ENCODE data around the gene PTPN3.

The PTPN3 gene

DNA sequence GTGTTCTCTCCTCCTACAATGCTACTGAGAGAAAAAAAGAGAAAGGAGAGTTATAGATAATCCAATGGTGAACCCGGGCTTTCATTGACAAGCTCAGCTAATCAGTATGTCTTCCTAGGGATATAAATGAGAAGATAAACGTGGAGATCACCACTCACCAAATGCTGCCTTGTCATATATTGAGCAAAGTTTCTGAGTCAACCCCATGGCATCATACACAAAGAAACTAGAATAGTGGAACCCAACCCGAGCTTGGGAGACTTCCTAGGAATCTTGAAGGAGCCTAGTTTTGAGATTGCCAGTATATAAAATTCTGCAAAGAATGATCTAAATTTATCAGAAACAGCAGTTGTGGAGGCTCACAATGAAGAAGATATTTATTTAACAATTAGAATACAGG is 47.8 kb downstream of the PTPN3 start:
- no peak for DNase-seq

- no peak for DNase-seq
These were observed 48.9 kb downstream of the PTPN3 start for GRCh38 chr9:109449036-109449798.

DNA sequence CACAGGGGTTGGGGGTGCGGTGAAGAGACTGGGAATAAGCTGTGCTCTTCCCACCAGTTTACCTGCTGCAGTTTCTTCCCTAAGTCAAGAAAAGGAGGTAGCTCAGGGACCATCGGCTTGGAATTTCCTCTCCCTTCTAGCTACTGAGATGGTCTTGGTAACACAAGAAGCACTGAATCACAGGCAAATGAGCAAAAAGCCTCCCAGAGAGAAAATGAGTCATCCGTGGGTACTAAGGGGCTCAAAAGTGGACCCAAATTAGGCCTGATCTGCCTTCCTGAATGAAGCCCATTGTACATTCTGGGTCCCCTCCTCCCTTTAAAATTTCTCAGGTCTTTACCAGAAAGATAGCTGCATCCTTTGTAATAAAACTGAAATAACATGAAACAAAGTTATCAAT is 49.9 kb downstream of the PTPN3 start:
- DNase-seq: no peak

DNA sequence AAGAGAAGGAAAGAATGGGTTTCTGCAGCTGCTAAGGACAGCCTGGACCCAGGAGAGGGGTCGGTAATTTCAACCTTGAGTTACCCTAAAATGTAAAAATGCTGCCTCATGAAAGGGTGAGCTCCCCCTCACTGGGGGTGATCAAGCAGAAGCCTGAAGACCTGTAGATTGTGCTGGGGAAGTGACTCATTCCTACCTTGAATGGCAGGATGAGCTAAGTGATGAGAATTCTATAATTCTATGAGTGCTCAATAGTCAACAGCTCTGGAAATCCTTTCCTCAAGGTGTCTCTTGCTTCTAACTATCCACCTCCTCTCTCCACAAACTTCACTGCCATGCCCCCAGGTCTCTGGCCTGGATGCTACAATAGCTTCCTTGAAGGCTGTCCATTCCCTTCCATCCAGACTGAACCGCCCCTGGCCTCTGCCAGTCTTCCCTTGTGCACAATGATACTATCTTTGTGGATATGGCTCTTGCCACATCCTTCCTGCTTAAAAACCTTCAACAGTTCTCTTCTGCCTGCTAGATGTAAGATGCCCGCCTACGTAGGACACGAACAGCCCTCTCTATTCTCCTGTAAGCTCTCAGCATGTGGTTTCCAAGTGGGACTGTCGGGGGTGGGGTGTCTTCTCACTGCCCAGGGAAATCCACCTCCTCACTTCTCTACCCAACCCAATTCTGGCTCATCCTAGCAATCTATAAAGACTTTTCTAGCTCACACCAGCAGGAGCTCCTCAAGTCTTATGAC is 50.6 kb downstream of the PTPN3 start:
- DNase-seq: peak; percentile 13

- no peak for DNase-seq
These were observed 53.3 kb downstream of the PTPN3 start for GRCh38 chr9:109444771-109445320.

DNA sequence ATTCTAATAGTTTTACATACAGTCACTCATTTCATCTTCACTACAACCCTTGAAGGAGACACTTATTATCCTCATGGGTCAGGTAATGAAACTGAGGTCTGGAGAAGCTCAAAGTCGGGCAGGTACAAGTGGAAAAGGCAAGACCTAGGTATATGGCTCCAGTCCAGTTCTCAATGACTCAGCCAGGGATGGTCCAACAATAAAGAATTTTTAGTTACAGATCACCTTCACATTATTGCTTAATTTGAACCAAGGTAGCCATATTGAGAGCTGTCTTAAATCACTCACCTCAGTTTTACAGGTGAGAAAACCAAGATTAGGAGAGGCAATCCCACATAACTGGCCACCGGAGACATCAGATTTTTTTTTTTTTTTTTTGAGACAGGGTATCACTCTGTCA is 55.4 kb downstream of the PTPN3 start:
- DNase-seq: no peak

GRCh38 chr9:109441296-109441695 is 56.8 kb downstream of the PTPN3 start:
- no peak for DNase-seq

- DNase-seq: peak; percentile 86
These were observed 57.3 kb downstream of the PTPN3 start for GRCh38 chr9:109440797-109441287.

DNA sequence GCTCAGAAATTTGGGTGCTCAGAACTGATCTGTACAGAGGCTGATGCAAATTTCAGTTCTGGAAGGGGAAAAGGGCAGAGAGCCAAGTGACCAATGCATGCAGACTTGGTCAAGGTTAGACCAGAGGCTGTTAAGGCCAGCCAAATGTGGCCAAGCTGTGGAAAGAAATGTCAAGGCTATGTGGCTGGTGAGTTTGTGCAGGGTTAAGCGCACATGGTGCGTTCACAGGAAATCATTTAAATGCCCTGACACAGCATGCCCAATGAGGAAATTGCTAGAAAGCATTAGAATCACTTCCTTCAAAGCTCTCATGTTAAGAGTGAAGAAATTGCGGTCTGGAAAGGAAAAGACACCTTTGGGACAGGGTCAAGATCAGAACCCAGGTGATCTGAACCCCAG is 58.0 kb downstream of the PTPN3 start:
- DNase-seq: peak; percentile 8

DNA sequence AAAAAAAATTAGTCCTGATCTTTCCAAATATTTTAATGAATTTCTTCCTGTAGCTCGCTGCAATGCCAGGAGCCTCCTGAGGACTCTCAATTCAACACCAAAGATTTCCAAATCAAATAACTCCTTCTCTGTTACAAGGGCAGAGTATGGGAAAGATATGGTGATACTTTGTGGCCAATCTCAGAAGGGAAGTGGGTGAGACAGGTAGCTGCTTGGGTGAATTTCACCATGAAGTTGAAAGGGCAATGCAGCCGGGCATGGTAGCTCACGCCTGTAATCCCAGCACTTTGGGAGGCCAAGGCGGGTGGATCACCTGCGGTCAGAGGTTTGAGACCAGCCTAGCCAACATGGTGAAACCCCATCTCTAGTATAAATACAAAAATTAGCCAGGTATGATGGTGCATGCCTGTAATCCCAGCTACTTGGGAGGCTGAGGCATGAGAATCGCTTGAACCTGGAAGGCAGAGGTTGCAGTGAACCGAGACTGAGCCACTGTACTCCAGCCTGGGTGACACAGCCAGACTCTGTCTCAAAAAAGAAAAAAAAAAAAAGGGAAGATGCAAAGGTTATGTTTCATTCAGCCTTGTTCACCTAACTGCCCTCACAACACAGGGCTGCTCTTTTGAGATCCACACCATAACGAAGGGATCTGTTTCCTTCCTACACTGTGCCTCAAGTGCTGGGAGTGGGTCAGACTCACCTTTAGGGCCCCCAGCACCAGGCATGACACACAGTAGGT is 58.6 kb downstream of the PTPN3 start:
- no peak for DNase-seq

DNA sequence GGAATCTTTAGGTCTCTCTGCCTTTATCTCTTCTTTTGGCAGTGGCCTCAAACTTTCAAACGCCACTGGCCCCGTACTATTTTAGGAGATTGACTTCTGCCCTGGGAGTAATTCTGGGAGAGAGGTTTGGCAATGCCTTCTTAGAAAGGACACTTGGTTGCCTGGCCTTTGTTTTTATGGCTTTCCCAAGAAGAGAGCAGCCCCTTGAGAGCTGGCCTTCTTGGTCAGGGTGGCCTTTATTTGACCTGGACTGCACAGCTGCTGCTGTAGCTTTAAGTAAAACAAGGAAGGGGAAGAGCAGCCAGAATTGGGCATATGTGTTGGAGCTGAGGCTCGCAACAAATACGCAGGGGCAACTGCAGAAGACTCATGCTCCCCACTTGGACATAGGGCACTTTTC is 60.8 kb downstream of the PTPN3 start:
- DNase-seq: no peak

DNA sequence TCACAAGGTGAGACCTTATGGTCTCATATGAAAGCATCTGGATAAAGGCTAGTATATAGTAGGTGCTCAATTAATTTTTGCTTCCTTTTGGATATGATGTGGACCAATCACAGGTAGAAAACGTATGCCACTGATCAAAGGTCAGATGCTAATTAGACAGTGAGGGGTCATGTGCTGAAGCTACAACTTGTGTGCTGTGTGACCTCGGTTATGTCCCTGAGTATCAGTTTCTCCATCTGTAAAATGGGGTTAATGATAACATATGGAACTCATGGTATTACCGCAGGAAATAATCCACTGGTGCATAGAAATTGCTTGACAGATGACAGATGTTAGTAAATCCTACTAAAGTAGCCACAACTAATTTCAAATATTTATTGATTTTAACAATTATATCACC is 62.0 kb downstream of the PTPN3 start:
- DNase-seq: no peak

DNA sequence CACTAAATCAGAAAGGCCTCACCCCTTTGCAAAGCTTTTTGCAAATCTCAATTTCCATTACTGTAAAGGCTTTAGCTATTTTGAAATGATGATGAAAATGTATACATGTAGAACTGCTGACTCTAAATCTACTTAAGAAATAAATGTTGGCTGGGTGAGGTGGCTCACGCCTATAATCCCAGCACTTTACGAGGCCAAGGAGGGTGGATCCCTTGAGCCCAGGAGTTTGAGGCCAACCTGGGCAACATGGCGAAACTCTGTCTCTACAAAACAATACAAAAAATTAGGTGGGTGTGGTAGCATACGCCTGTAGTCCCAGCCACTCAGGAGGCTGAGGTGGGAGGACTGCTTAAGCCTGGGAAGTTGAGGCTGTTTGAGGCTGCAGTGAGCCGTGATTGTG is 64.6 kb downstream of the PTPN3 start:
- no peak for DNase-seq

DNA sequence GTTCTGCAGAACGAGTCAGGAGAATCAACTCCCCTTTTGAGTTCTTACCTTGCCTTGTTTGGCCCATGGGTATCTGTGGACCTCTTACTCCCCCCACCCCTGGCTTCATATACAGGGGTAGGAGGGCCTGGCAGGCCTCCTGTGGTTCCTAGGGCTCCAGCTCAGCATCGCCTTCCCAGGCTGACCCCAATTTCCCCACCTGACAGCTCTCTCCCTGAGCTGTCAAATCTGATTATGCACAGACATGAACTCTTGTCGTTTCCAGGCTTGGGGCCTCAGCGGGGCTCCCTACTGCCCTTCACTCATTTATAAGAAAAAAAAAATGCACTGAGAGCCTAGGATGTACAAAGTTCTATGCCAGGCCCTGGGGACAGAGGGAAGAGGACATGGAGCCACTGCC is 67.9 kb downstream of the PTPN3 start:
- no peak for DNase-seq

- no peak for DNase-seq
These were observed 69.3 kb downstream of the PTPN3 start for GRCh38 chr9:109428854-109429253.

DNA sequence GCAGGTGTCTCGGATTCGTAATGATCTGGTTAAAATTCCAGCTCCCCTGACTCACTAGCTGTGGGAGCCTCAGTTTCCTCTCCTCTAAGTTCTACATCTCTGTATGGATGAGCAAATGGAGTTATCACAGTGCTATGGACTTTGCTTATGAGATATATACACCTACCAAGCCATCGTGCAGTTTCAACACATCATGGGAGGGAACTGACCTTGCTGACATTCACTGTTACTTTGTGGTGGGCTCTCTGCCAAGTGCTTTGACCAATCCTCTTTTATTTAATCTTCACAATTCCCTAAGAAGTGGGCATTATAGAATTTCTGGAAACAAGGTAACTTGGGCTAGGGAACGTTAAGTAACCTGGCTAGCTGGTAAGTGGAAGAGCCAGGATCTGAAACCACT is 70.2 kb downstream of the PTPN3 start:
- no peak for DNase-seq

GRCh38 chr9:109426626-109427402 is 71.3 kb downstream of the PTPN3 start:
- no peak for DNase-seq

GRCh38 chr9:109424618-109425017 is 73.5 kb downstream of the PTPN3 start:
- no peak for DNase-seq

GRCh38 chr9:109423877-109424276 is 74.2 kb downstream of the PTPN3 start:
- no peak for DNase-seq

DNA sequence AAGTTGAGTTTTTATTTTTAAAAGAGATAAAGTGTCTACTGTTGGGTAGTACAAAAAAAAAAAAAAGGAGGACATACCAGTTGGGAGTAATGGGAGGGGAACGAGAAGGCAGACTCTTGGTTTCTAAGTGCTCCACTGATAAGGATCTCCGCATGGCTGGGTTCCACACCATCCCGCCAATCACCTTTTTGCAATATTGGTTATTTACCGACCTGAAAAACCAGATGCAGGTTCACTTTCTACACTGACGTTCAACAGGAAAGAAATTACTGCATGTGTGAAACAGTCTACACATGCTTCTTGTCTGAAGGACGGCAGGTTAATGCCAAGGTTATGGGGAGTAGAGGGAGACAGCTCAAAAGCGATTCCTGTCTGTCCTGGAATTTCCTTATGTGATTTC is 75.5 kb downstream of the PTPN3 start:
- DNase-seq: no peak

DNA sequence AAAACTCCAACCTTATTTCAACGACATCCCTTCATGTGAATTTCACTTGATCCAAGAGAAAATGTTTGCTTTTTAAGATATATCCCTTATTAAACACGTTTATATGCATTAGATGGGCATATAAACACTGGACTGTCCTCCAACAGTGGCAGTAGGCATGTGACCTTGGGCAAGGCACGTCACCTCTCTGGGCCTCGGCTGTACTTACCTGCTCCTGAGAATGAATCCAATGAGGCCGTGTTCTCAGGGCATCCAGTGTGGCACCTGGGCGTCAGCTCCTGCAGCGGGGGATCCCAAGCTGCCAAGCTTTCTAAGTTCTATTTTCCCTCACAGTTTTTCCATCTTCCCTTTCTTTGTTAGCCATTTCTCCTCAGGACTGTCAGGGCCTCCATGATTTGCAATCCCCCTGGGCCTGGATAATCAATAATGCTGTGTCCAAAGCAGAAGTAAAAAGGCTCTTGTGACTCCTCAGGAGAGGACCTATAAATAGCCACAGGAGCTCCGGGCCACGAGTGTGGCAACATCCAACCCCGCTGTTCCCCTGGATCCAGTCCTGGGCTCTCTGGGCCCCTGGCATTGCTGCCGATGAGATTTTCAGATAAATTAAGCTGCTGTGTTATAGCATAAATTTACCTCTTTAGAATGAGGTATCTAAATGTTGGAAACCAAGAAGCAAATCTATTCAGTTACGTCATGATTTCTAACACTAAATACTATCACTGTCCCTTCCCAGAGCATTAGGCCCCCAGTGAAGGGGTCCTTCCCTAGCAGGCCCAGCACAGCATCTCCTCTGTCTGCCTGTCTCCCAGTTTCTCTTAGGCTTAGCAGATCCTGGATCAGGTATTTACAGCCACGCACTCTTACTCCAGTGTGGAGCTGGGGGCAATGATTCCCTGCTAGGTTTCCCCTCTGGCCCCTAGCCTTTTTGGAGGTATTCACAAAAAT is 76.8 kb downstream of the PTPN3 start:
- DNase-seq: no peak

Measured in hematopoietic multipotent progenitor cell treated with erythropoietin and hydrocortisone succinate and interleukin-3 and kit ligand, for 4 days (in vitro differentiated cells).